Activated CD8-positive, alpha-beta memory T cell treated with anti-CD3 and anti-CD28 coated beads, Interleukin-2, amount 50 U/mL, for 4 hours (primary cell): ENCODE data around the gene MSI2.

Source experiments
- DNase-seq: peaks from one replicate; pipeline ENCODE4 v3.0.0-alpha.2; 2020

Gene MSI2

GRCh38 chr17:57515662-57516211 lies 259.4 kb downstream of the MSI2 start:
- DNase-seq: no peak

- DNase-seq: no peak
Measured at GRCh38 chr17:57516290-57517230, 260.2 kb downstream of the MSI2 start.

GRCh38 chr17:57517273-57517631 lies 260.9 kb downstream of the MSI2 start:
- DNase-seq: no peak

GRCh38 chr17:57517632-57518456 lies 261.5 kb downstream of the MSI2 start:
- no peak for DNase-seq

GRCh38 chr17:57518587-57519581 lies 262.6 kb downstream of the MSI2 start:
- no peak for DNase-seq

GRCh38 chr17:57519800-57520199 lies 263.5 kb downstream of the MSI2 start:
- DNase-seq: no peak

- DNase-seq: no peak
Measured at GRCh38 chr17:57521606-57522005, 265.3 kb downstream of the MSI2 start.

GRCh38 chr17:57522042-57523005 lies 266.0 kb downstream of the MSI2 start:
- DNase-seq: no peak

- no peak for DNase-seq
Measured at GRCh38 chr17:57523926-57524632, 267.8 kb downstream of the MSI2 start.

- DNase-seq: no peak
Measured at GRCh38 chr17:57524839-57525568, 268.7 kb downstream of the MSI2 start.

GRCh38 chr17:57527221-57528057 lies 271.1 kb downstream of the MSI2 start:
- no peak for DNase-seq

- no peak for DNase-seq
Measured at GRCh38 chr17:57528058-57528451, 271.7 kb downstream of the MSI2 start.

GRCh38 chr17:57530026-57530425 lies 273.7 kb downstream of the MSI2 start:
- DNase-seq: no peak

GRCh38 chr17:57530508-57530907 lies 274.2 kb downstream of the MSI2 start:
- no peak for DNase-seq

- no peak for DNase-seq
Measured at GRCh38 chr17:57531078-57531477, 274.8 kb downstream of the MSI2 start.

- DNase-seq: no peak
Measured at GRCh38 chr17:57531648-57532504, 275.6 kb downstream of the MSI2 start.

GRCh38 chr17:57532556-57532955 lies 276.2 kb downstream of the MSI2 start:
- no peak for DNase-seq

- no peak for DNase-seq
Measured at GRCh38 chr17:57532966-57533365, 276.6 kb downstream of the MSI2 start.
